CD4-positive, alpha-beta T cell treated with Interleukin-15 for 1 hour (primary cell): ENCODE measurements around the gene PPCS.
"Not testable (repeated sequence)": the region's sequence is repeated elsewhere in the genome, so short reads cannot be mapped to it uniquely, and the experiment has no call there.

ENCODE experiments used
- DNase-seq: peaks from one replicate; pipeline ENCODE4 v3.0.0-alpha.2; 2020

Gene PPCS

GRCh38 chr1:42454403-42454802 is 1.9 kb upstream of the PPCS start:
- no peak for DNase-seq

- peak; percentile 62 for DNase-seq
These were observed 379 bp downstream of the PPCS start for GRCh38 chr1:42456754-42457089.

- DNase-seq: no peak
These were observed 4.9 kb downstream of the PPCS start for GRCh38 chr1:42461196-42461595.

GRCh38 chr1:42462828-42463763 is 6.8 kb downstream of the PPCS start, which contains the start of gene CCDC30:
CCDC30 (plus strand) TSS chr1:42463286; CDS start chr1:42480552, 17,266 bp downstream.
- DNase-seq: peak; percentile 98

GRCh38 chr1:42463921-42464320 is 7.6 kb downstream of the PPCS start:
- DNase-seq: no peak

GRCh38 chr1:42466030-42466429 is 9.7 kb downstream of the PPCS start:
- no peak for DNase-seq

- DNase-seq: no peak
These were observed 13.4 kb downstream of the PPCS start for GRCh38 chr1:42469727-42470126.

GRCh38 chr1:42476605-42477004 is 20.3 kb downstream of the PPCS start:
- no peak for DNase-seq

- DNase-seq: not testable (repeated sequence)
These were observed 21.0 kb downstream of the PPCS start for GRCh38 chr1:42477354-42477753.

GRCh38 chr1:42477775-42478174 is 21.4 kb downstream of the PPCS start:
- DNase-seq: no peak

- DNase-seq: no peak
These were observed 23.3 kb downstream of the PPCS start for GRCh38 chr1:42479621-42480020.

- no peak for DNase-seq
These were observed 24.6 kb downstream of the PPCS start for GRCh38 chr1:42480921-42481320.

GRCh38 chr1:42482635-42483153 is 26.4 kb downstream of the PPCS start:
- DNase-seq: no peak

GRCh38 chr1:42484382-42484781 is 28.0 kb downstream of the PPCS start:
- DNase-seq: no peak

- DNase-seq: no peak
These were observed 33.9 kb downstream of the PPCS start for GRCh38 chr1:42490237-42490636.

- DNase-seq: not testable (repeated sequence)
These were observed 45.7 kb downstream of the PPCS start for GRCh38 chr1:42502031-42502430.

GRCh38 chr1:42504535-42505128 is 48.3 kb downstream of the PPCS start:
- no peak for DNase-seq

GRCh38 chr1:42506576-42506975 is 50.2 kb downstream of the PPCS start:
- DNase-seq: no peak
